ENCODE data around the gene SCYGR6.

Gene SCYGR6

DNA sequence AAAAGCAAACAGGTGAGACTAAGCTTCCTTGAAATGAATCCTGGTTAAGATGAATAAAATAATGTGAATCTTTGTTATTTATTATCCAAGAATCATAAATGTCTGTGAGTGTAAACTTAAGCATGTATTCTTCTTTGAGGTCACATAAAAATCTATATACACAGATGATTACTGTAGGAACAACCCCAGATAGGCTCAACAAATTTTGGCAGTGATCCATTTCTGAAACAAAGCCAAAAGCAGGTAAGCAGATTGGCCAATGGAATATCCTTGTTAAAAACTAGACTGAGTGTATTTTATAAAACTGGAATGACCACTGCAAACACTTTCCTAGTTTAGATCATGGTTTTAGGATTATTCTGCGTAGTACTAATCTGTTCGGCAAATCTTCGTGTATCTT is 46.6 kb downstream of the SCYGR6 start:
- no peak overlapping the region for H3K4me3 ChIP-seq (ENCODE audit: low read depth, low read length)
- in situ Hi-C loops (cut with HindIII; ENCODE audit: low sequenced_read_pairs): no loop called here
- DNase-seq (ENCODE audit: low read depth): no peak
- TF ChIP-seq, protein P1, sequence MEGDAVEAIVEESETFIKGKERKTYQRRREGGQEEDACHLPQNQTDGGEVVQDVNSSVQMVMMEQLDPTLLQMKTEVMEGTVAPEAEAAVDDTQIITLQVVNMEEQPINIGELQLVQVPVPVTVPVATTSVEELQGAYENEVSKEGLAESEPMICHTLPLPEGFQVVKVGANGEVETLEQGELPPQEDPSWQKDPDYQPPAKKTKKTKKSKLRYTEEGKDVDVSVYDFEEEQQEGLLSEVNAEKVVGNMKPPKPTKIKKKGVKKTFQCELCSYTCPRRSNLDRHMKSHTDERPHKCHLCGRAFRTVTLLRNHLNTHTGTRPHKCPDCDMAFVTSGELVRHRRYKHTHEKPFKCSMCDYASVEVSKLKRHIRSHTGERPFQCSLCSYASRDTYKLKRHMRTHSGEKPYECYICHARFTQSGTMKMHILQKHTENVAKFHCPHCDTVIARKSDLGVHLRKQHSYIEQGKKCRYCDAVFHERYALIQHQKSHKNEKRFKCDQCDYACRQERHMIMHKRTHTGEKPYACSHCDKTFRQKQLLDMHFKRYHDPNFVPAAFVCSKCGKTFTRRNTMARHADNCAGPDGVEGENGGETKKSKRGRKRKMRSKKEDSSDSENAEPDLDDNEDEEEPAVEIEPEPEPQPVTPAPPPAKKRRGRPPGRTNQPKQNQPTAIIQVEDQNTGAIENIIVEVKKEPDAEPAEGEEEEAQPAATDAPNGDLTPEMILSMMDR (IDR thresholded peaks at IDR 0.05; ENCODE audit: low read depth, low read length, missing control alignments): no peak

DNA sequence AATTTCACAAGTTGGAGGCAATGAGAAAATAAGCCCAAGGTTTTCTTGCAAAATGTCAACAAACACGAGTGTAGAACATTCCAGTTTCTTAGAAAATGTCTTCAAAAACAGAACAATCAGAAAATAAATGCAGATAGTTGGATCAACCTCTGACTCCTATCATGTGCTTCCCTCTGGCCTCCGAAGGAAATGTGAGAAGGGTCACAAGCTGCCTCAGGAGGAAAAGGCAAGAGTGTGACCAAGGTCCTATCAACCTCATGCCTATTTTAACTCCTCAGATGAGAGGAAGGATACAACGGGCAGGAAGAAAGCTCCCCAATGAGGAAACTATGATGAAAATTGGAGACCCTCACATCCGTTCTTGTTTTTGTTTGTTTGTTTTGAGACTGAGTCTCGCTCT is 50.1 kb downstream of the SCYGR6 start:
- H3K4me3 ChIP-seq (ENCODE audit: low read depth, low read length): no peak overlapping the region
- in situ Hi-C loops (cut with HindIII; ENCODE audit: low sequenced_read_pairs): no loop called here
- TF ChIP-seq, protein P1 (IDR thresholded peaks at IDR 0.05; ENCODE audit: low read depth, low read length, missing control alignments): no peak
- DNase-seq (ENCODE audit: low read depth): no peak
